Nucleus accumbens (tissue), 56 donors: Measurements from ENCODE around the gene TAGLN.

Experiments used
- DNase-seq, 56 donors: peaks; one replicate each; lab custom pipeline; 2025; lab: John Stamatoyannopoulos, UW

The TAGLN gene

DNA sequence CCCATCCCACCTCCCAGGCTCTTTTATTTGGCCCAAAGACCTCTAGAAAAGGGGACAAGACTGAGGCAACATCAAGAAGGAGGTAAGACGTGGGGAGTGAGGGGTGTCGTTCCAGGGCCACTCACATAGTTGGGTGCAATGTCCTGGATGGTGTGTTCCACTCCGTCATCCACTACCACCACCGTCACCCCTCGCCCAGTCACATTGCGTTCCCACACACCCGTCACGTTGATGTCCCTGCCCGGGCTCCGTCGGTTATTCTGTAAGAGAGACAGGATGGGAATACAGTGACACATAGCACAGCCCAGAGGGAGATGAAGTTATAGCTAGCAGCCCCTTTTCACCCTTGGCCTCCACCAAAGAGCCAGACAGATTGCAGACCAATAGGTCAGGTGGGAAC, 28.9 kb downstream of the TAGLN start:
- no peak for DNase-seq

DNA sequence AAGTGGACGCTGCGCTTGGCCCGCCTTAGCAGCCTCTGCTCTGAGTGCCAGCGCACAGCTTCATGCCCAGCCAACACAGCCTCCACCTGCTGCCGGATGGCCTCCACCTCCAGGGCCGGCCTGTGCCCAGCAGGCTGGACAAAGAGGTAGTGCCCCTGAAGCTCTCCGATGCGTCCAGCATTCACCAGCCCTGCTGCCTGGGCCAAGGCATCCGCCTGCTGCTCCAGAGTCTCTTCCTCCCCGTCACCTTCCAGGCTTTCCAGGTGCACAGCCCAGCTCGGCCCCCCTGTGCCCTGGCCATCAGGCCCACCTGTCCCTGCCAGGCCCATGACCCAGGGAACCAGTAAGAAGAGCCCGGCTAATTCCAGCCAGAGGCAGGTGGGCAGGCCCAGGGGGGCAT, 30.2 kb downstream of the TAGLN start:
- no peak for DNase-seq

DNA sequence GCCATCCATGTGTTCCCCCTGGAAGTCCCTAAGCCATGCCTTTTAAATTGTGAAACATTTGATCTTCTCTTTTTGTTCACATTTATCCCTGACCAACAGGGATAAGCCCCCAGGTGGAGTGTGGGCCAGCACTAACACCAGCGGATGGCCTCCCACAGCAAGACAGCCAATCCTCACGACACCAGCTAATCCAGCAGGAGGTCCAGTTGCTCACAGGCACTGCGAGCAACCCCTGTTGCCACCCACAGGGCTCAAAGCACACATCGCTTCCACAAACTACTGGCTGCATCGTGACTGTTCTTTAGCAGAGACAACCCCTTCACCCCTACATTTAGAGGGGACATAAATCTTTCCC, 30.7 kb downstream of the TAGLN start:
- no peak for DNase-seq

DNA sequence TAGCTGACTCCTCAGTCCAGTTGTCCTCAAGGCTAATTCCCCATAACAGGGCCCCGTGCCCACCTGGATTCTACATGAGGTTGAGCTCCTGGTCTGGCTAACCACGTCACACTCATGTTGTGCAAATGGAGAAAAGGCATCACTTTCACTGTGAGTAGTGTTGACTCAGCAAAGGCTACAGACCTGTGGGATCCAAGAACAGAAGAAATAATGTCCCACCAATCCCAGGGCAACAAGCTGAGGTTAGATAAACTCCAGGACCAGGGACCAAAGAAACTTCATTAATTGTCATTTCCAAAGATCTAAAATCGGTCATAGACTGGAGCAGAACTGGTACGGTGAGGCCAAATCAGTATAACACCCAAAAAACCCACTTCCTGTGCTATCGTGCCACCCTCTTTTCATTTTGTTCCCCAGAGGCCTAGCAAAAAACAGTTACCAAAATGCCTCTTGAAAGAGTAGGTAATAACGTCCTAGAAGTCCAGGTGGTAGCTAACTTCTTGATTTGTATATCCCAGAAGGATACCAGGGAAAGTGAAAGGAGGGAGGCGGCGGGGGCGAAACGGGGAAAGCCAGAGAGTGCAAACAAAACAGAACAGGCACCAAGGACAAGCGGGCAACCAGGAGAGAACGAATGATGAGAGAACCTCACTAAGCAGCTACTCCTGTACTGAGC, 31.3 kb downstream of the TAGLN start:
- DNase-seq, result no peak

DNA sequence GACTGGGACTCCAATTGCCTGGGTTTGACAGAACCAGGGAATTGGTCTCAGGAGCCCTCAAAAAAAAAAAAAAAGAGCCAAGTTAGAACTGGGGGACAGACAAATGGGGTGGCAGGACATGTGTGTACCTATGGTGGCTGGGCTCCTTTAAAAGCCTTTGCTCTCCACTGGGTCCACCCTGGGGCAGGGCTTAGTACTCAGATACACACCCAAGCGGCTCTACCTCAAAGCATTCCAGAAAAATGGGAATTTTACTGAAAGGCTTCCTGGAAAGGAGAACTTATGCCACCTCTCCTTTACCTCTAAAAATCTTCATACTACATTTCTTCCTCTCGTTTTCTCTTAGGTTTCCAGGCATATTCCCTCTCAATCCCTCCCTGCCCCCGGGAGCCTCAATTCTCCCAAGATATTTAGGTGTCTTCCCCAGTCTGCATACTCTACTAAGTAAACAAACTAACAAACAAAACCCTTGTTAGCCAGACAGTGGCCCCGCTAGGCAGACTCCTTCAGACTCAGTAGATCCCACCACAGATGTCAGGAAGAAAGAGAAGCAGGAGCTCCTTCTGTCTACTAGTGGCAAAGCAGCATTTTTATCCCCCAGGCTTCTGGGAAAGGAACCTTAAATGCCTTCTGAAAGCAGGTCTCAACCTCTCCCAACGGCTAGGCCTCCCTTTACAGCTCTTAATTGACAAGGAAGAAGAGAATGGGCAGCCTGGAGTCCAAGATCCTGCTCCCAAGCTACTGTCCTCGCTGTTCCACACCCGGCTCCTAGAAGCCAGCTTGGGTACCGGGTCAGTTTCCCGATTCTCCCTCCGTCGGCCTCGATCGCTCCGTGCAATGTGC, 32.0 kb downstream of the TAGLN start:
- no peak for DNase-seq

DNA sequence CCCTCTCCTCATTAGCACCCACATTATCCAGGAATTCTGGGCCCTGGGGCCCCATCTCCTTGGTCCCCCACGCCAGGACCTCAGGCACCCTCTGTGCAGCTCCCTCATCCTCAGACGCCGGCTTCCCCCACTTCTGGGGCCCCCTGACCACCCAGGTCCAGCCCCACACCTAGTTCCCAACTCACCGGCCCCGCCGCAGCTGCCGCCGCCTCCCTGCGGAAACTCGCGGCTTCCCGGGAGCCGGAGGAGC, 32.6 kb downstream of the TAGLN start, which contains the start of gene PCSK7:
TSS of gene PCSK7 (minus strand) at position 232 of the 250 bp plus-strand sequence. CDS start 2,229 bp downstream, outside the sequence.
- DNase-seq, result peak in 5 of 56 donors; percentile 48 to 78 (median 62)

DNA sequence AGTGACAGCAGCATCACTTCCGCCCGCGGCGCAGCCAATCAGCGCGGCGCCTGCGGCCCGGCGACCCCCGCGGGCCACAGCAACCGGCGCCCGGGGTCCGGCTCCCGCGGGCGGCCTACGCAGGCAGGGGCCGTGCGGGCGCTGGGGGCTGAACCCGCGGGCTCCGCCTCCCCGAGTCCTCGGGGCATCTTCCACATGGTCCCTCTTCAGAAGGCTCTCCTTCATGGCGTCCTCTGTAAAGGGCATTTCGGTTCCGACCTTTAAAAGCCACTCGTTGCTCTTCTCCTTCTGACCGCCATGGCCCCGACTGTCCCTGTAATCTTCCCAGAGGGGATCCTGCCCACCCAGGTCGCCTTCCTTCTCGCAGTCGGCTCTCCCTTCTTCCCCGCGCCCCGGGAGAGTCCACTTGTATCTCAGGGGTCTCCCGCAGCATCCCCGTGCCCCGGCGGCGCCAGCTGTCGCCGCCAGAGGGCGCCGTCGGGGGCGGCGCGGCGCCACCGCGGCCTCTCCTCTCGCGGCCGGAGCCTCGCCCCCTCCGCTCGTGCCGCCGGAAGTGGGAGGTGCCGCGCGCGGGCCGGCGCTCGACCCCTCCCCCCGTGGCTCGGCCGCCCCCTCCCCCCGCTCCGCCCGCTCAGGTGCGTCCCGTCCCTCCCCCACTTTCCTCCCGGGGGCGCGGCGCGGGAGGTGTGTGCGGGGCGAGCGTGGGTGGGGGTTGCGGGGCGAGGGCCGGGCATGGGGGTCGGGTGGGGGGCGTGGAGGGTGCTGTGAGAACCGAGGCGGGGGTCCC, 33.1 kb downstream of the TAGLN start, which contains the start of gene RNF214:
TSS of gene RNF214 (plus strand) at position 580 of the 787 bp plus-strand sequence. CDS start 1,602 bp downstream, outside the sequence.
- DNase-seq, result peak in 53 of 56 donors; percentile 22 to 88 (median 78)

DNA sequence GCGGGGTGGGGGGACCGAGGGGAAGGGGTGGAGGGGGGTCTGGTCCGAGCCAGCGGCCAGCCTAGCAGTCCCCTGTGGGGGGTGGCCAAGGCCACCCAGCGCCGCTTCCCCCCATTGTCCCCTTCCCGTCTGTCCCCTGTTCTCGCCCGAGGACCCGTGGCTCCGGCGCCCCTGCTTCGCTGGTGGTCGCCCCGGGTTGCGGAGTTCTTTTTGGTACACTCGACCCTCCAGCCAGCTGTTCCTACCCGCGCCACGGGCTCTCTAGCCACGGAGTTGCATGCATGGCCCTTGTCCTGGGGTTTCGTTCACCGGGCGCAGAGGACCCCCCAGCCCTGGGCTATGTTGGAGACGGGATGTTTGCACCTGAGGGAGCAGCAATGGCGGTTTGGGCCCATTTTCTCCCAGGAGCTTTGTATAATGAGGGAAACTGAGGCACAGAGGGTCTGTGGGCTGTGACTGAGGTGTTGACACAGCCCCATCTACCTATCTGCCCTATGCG, 33.8 kb downstream of the TAGLN start:
- DNase-seq, result peak in 4 of 56 donors; percentile 2 to 37 (median 31)

DNA sequence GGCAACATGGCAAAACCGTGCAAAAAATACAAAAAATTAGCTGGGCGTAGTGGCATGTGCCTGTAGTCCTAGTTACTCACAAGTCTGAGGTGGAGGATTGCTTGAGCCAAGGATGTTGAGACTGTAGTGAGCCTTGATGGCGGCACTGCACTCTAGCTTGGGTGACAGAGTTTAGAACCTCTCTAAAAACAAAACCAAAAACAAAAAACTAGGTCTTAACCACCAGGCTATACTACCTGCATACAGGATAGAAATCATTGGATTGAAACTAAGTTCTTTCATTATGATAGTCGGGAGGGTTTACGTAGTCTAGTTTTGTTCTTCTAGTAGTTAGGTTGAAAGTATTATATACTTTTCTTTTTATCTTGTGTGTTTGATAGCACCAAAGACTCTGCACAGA, 39.1 kb downstream of the TAGLN start:
- DNase-seq, result no peak

DNA sequence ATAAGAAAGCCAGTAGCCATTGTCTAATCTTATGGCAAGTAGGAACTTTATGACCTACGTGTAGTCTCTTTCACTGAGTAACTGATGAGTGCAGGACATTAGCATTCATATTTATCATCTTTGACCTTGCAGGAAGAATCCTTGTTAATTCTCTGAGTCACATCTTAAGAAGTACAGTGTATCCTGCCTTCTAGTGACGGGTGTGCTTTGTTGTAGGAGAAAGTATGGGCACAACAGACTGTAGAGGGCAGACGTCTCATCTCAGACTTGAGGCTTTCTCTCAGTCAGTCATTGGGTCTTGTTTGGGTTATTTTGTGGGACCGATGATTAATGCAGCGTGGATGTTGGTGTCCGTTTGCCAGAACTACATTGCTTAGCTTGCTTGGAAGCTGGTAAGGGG, 40.1 kb downstream of the TAGLN start:
- no peak for DNase-seq

DNA sequence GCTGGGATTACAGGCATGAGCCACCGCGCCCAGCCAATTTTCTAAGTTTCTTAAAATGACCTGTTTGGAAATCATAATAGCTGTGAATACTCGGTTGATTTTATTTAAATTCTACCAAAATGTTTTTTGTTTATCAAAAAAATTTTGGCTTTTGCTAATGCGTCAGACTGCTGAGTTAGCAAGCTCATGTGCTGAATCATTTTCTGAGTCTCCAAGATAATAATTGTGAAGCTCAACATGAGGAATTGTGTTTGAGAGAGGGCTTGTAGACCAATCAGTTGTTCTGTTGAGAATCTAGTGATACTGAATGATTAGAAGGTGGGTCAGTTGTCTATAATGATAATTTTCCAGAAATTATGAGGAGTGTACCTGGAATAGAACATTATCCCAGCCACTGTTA, 49.2 kb downstream of the TAGLN start:
- no peak for DNase-seq

DNA sequence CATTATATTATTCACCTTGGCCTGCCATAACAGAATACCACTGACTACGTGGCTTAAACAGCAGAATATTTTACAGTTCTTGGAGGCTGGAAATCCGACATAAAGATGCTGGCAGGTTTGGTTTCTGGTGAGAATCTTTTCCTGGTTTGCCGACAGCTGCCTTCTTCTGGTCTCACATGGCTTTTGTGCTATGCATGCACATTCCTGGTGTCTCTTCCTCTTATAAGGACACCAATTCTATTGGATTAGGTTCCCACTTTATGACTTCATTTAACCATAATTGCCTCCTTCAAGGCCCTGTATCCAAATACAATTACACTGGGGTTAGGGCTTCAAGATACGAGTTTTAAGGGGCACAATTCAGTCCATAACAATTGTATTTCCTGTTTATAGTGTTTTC, 50.4 kb downstream of the TAGLN start:
- no peak for DNase-seq

DNA sequence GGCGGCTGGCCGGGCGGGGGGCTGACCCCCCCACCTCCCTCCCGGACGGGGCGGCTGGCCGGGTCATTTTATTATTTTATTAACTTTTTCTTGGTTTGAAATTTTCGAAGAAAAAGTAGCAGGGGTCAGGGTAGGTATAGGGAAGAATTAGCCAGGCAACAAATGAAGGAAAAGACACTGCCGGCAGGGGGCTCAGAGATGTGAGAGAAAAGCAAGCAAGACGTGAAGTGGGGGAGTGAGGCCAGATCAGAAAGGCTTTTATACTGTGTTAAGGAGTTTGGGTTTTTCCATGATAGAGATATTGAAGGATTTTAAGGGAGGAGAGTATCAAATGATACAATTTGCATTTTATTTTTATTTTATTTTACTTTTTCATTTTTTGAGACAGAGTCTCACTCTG, 52.3 kb downstream of the TAGLN start:
- no peak for DNase-seq

DNA sequence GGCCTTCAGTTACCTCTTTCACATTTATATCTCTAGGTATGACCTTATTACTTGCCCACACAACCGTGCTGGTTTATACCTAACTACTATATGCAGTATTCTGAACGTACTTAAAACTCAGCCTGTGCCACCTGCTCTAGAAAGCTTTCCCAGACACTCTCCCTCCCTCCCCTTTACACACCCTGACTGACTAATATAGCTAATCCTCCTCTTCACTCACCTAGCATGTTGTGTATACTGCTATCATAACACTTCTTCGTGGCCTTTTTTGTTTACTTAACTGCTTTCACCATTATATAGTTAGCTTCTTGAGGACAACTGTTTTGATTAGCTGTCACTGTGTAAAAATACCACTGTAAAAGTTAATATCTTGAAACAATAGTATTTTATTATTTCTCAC, 56.8 kb downstream of the TAGLN start:
- DNase-seq, result no peak

DNA sequence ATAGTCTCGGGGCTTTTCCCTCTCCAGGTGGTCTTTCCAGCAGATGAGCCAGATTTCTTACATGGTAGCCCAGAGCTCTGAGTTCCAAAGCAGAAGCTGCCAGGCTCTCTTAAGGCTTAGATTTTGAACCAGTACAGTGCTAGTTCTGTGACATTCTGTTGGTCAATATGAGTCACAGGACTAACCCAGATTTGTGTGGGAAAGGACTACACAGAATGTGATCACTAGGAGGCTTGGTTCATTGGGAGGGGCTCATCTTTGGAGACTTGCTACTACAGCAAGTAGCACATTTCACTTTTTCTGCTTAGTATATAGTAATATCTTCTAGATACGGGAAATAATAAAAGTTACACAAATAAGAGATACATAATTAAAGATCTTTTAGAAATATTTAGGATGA, 57.4 kb downstream of the TAGLN start:
- no peak for DNase-seq
